Aorta (tissue), 5 donors: ENCODE measurements around the gene PLAC9. TPM values are rescaled to one million over a fixed set of nuclear protein-coding genes. Genes with fewer than 3 reads are reported as not detected.
A peak's percentile ranks its signal among the peaks of the same experiment; 100 is the strongest.

ENCODE experiments used
- ATAC-seq: fragments of 200-7000 bp; cut with Tn5 transposase; one replicate; pipeline ENCODE4 v1.9.1; 2022; ENCODE audit warnings: moderate library complexity; ENCODE audit not compliant: low FRiP score
- DNase-seq, 2 donors: peaks; one replicate each; pipeline ENCODE4 v3.0.0-alpha.2; 2020
- H3K27ac ChIP-seq, 2 donors: one replicate each; pipeline ENCODE4 v1.5.1; 2013; ENCODE audit warnings: low read length in 2 of 2, mild to moderate bottlenecking in 2 of 2, moderate library complexity in 2 of 2, control low read depth in 1 of 2, inconsistent platforms in 1 of 2, low read depth in 1 of 2
- H3K27me3 ChIP-seq, 2 donors: one replicate each; pipeline ENCODE4 v1.6.1; 2013; ENCODE audit warnings: control low read depth in 1 of 2, low read length in 1 of 2, mild to moderate bottlenecking in 1 of 2, moderate library complexity in 1 of 2; ENCODE audit not compliant: insufficient read depth in 2 of 2, control insufficient read depth in 1 of 2
- H3K36me3 ChIP-seq, 2 donors: one replicate each; pipeline ENCODE4 v1.6.1; 2013; ENCODE audit warnings: control low read depth in 1 of 2, low read length in 1 of 2, mild to moderate bottlenecking in 1 of 2; ENCODE audit not compliant: insufficient read depth in 2 of 2, control insufficient read depth in 1 of 2
- H3K4me1 ChIP-seq, 2 donors: one replicate each; pipeline ENCODE4 v1.6.1; 2013; ENCODE audit warnings: low read length in 2 of 2, control low read depth in 1 of 2, mild to moderate bottlenecking in 1 of 2, moderate library complexity in 1 of 2; ENCODE audit not compliant: insufficient read depth in 2 of 2, control insufficient read depth in 1 of 2
- H3K4me3 ChIP-seq, 2 donors: one replicate each; pipeline ENCODE4 v1.5.1; 2013; ENCODE audit warnings: low read length in 2 of 2, control low read depth in 1 of 2, mild to moderate bottlenecking in 1 of 2
- H3K9me3 ChIP-seq: one replicate; pipeline ENCODE4 v1.6.1; 2013; ENCODE audit warnings: mild to moderate bottlenecking, low read length; ENCODE audit not compliant: control insufficient read depth
- WGBS, 2 donors: extraction: QIAGEN DNeasy Blood & Tissue Kit; methylation state at CpG; one replicate each; pipeline ENCODE4 v1.1.7; 2013; 5-methylcytosine and 5-hydroxymethylcytosine counted together
- intact Hi-C, 2 donors: fragments of 100-400 bp; cut with DNase I; formaldehyde crosslinking; loops; one replicate each; pipeline versions ENCODE4 v1.14.2 to v1.15.0; 2022
- polyA plus RNA-seq, 2 donors: library from polyadenylated mRNA; stranded (reverse); fragments of 200-250 nt; gene quantifications; one replicate each; pipeline ENCODE4 v1.2.3, GENCODE V29; 2013
- total RNA-seq, 2 donors: library from RNA; stranded (reverse); fragmentation: NEBNext Ultra II Directional; extraction: Animal tissue kit (Norgen Biotek cat#: 25700); gene quantifications; one replicate each; pipeline ENCODE4 v1.2.1, GENCODE V29; 2021
- donor health status: healthy with polysubstance abuse.
- donor health status: Bipolar disorder and iron deficiency.
- donor health status: DM: no; HTN: no; CAD: no.
- donor health status: DM: no; HTN: no; CAD: no.
- donor health status: DM: yes; HTN: yes; CAD: no.

The PLAC9 gene
- total and polyA plus RNA-seq, 4 donors: 37.7 to 166 (median 92.7) TPM

DNA sequence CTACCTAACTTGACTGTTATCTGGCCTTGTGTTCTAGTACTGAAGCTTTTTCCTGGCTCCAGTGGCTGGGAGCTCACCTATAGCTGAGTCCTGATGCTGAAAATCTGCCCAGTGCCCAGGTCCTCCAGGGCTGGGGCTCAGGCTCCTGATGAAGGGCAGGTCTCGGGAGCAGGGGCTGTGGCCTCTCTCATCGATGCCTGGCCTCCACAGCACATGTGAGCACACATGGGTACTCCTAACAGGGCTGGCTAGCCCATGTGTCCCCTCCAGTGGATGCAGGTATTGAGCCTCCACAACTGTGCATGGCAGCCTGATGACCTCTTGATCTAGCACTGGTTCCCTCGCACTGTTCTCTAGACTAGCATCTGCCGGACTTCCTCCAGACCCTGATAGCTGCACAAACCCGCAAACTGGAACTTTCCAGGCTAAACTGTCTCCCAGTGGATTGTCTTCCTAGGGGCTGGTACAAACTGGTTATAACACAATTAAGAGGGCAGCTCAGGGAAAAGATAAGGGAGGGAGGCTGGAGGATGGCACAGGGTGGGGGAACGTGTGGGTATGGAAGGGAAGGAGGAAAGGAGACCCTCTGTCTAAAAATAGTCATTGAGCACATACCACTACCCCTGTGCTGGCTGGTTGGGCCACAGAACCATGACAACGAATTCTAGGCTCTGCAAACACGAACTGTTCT lies 35.1 kb downstream of the PLAC9 start:
- Histone ChIP-seq H3K4me3 (no peak overlapping the region), H3K27ac (peak overlapping the region in 1 of 2 donors; percentile 87), H3K4me1 (peaks cover 7 to 8% of the 10 kb centered on the region in 2 donors), H3K27me3 (no peaks in the 10 kb centered on the region), H3K36me3 (peaks cover 0 to 1% of the 10 kb centered on the region in 2 donors), H3K9me3 (no peaks in the 10 kb centered on the region)
- ATAC-seq: no peak
- WGBS, 2 donors: 17% methylated on average over 8 of the region's 8 CpGs
- peak in 1 of 2 donors; percentile 76 for DNase-seq
- intact Hi-C loops: no loop called here

DNA sequence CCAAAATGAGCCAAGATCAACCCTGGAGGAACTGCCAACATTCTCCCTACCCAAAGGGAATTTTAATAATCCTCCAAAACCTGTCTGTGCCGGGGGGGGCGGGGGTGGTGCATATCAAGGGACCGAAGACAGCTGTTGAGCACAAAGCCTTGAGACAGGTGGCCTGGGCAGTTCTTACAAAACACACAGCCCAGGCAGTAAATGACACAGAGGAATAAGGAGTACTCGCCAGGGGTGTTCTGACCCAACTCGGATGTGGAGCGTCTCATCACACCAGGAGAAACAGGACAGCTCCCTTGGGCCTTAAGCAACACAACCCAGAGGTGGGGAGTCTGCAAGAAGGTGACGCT lies 35.6 kb downstream of the PLAC9 start:
- H3K36me3 ChIP-seq: peaks cover 0 to 1% of the 10 kb centered on the region in 2 donors
- no peak for ATAC-seq
- H3K4me1 ChIP-seq: peaks cover 7 to 8% of the 10 kb centered on the region in 2 donors

DNA sequence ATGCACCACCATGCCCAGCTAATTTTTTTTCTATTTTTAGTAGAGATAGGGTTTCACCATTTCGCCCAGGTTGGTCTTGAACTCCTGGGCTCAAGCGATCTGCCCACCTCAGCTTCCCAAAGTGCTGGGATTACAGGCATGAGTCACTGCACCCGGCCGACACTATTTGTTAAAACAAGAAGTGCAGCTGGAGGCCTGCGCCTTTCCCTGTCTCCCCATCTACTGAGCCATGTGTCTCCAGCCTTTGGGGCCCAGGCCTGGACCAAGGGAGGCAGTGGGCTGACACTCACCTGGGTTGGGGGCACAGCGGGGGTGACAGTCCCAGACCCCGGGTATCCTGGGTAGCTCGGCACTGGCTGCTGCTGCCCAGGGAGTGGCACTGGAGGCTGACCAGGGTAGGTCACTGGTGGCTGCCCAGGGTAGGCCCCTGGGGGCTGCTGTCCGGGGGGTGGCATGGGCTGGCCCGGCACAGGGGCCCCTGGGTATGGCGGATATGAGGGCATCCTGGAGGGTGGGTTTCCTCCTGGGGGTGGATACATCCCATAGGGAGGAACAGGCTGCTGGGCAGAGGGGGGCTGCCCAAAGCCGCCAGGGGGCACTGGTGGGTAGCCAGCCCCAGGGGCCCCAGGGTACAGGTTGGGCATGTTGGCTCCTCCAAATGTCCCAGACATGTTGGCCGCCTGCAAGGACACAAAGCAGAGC lies 36.3 kb downstream of the PLAC9 start:
- intact Hi-C loops: no loop called here
- H3K27ac ChIP-seq: peak overlapping the region in 1 of 2 donors; percentile 81
- peaks cover 3 to 8% of the 10 kb centered on the region in 2 donors for H3K4me1 ChIP-seq
- no peaks in the 10 kb centered on the region for H3K9me3 ChIP-seq
- WGBS, 2 donors: 60 to 62% methylated on average over 13 of the region's 13 CpGs
- DNase-seq (no peak), ATAC-seq (no peak)
- no peaks in the 10 kb centered on the region for H3K27me3 ChIP-seq
- peaks cover 0 to under 1% of the 10 kb centered on the region in 2 donors for H3K36me3 ChIP-seq
- no peak overlapping the region for H3K4me3 ChIP-seq

More for the DNA sequence above, 35.6 kb downstream of the PLAC9 start:
- peak overlapping the region in 1 of 2 donors; percentile 68 for H3K27ac ChIP-seq
- WGBS, 2 donors: 6 to 11% methylated on average over 7 of the region's 7 CpGs
- no peaks in the 10 kb centered on the region for H3K9me3 ChIP-seq
- intact Hi-C loops: no loop called here
- H3K4me3 ChIP-seq: no peak overlapping the region
- no peak for DNase-seq
- no peaks in the 10 kb centered on the region for H3K27me3 ChIP-seq

DNA sequence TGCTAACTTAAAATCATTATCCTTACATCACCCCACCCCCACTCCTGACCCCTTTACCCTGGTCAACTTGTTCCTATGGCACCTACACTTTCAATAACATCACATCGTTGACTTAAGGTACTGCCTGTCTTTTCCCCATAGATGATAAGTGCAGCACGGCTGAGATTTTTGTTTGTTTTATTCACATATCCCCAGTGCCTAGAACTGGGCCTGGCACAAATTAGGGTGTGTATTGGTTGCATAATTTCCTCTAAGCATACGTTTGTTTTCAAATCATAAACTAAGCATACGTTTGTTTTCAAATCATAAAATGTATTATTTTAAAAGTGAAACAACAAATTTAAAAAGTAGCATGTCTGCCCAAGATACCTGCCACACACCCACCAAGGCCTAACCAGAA lies 37.5 kb downstream of the PLAC9 start:
- no peak overlapping the region for H3K27ac ChIP-seq

DNA sequence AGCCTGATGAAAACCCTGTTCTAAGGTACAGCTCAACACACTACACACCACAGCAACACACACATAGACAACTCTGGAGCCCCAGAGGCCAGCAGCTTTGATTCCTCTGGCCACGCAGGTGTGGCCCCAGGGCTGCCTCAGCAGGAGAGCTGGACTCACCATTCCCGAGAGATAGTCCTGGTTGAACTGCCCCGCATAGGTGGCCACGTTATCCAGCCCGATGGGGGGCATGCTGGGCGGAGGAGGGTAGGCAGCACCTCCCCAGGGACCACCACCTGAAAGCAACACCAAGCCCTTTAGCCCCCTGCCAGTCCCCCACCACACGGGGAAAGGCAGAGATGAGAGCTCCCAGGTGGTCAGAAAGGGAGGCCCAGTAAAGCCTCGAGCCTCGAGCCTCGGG lies 38.1 kb downstream of the PLAC9 start:
- DNase-seq (no peak), ATAC-seq (no peak)
- H3K4me3 ChIP-seq: no peak overlapping the region
- intact Hi-C loops: no loop called here
- no peaks in the 10 kb centered on the region for H3K36me3 ChIP-seq
- H3K27ac ChIP-seq: no peak overlapping the region
- no peaks in the 10 kb centered on the region for H3K27me3 ChIP-seq
- H3K9me3 ChIP-seq: no peaks in the 10 kb centered on the region
- WGBS, 2 donors: 84 to 89% methylated on average over 10 of the region's 10 CpGs
- H3K4me1 ChIP-seq: peaks cover 0 to 8% of the 10 kb centered on the region in 2 donors

More for the DNA sequence above, 37.5 kb downstream of the PLAC9 start:
- no peak overlapping the region for H3K4me3 ChIP-seq
- H3K9me3 ChIP-seq: no peaks in the 10 kb centered on the region
- peaks cover 0 to 8% of the 10 kb centered on the region in 2 donors for H3K4me1 ChIP-seq
- DNase-seq (no peak), ATAC-seq (no peak)
- no peaks in the 10 kb centered on the region for H3K27me3 ChIP-seq
- 49 to 57% methylated on average over 4 of the region's 4 CpGs for WGBS, 2 donors
- no peaks in the 10 kb centered on the region for H3K36me3 ChIP-seq
- intact Hi-C loops: no loop called here

DNA sequence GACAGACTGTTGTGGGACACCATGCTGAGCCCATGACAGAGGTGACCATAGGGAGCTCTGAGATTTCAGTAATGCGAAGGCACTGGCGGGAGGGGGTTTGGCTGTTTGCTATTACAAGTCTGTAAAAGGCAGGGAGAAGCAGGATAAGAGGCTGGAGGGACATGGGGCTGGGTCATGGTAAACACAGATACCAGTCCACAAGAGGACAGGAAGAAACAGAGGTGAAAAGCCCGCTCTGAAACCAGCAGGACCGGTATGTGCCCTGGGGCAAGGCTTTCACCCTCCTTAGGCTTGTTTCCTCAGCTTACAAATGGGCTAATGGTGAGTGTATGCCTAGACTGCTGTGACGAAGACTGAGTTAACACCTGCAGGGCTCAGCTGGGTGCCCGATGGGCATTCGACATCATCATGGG lies 38.7 kb downstream of the PLAC9 start:
- Histone ChIP-seq H3K4me3 (no peak overlapping the region), H3K36me3 (no peaks in the 10 kb centered on the region), H3K27ac (no peak overlapping the region), H3K9me3 (no peaks in the 10 kb centered on the region), H3K4me1 (peaks cover 0 to 8% of the 10 kb centered on the region in 2 donors), H3K27me3 (no peaks in the 10 kb centered on the region)
- intact Hi-C loops: no loop called here
- 90 to 93% methylated on average over 7 of the region's 7 CpGs for WGBS, 2 donors
- ATAC-seq (no peak), DNase-seq (no peak)

DNA sequence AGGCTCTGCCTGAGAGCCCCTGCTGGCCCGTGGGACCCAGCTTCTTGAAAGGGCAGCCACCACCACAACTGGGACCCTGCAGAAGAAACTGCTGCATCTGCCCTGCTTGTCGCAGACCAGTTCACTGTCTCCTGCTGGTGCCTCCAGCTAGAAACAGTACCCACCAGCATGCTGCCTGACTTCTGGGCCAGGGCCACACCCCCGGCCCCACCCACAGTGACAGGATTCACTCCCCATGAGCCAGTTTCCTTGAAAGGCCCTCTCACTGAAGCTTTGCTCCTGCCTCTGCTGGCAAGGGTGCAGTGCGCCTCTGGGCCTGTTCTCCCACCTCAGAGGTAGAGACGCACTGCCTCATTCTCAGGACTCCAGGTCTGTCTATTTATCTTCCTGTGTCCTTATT lies 40.4 kb downstream of the PLAC9 start:
- WGBS, 2 donors: 69 to 79% methylated on average over 5 of the region's 5 CpGs
- H3K27me3 ChIP-seq: no peaks in the 10 kb centered on the region
- no peak for ATAC-seq
- H3K27ac ChIP-seq: no peak overlapping the region
- DNase-seq: no peak
- H3K9me3 ChIP-seq: no peaks in the 10 kb centered on the region
- no peaks in the 10 kb centered on the region for H3K4me1 ChIP-seq
- H3K36me3 ChIP-seq: no peaks in the 10 kb centered on the region
- intact Hi-C loops: no loop called here
- H3K4me3 ChIP-seq: no peak overlapping the region

DNA sequence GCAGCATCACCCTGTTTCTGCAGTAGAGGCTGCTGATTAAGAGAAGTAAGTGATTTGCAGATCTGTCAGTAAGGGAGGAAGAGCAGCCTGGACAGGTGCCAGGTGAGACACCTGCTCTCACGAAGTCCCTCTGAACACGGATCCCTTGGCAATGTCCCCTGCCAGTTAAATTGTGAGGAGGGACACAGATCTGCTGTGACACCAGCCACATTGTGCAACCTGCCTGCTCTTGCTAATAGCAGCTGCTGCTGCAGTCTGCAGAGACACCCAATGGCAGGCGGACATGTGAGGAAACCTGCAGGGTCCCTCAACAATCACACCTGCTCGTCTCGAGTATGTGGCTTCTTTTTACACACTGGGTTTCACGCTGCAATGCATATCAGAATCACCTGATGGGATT lies 40.9 kb downstream of the PLAC9 start:
- H3K9me3 ChIP-seq: no peaks in the 10 kb centered on the region
- DNase-seq (no peak), ATAC-seq (no peak)
- no peaks in the 10 kb centered on the region for H3K36me3 ChIP-seq
- no peak overlapping the region for H3K4me3 ChIP-seq
- H3K27ac ChIP-seq: no peak overlapping the region
- H3K4me1 ChIP-seq: no peaks in the 10 kb centered on the region
- no peaks in the 10 kb centered on the region for H3K27me3 ChIP-seq
- intact Hi-C loops: no loop called here
- WGBS, 2 donors: 69 to 78% methylated on average over 6 of the region's 6 CpGs
